Brain pericyte (primary cell): ENCODE results near the gene PPP2R5D.
"Not testable (repeated sequence)": the region's sequence is repeated elsewhere in the genome, so short reads cannot be mapped to it uniquely, and the experiment has no call there.

Source experiments
- DNase-seq: peaks from one replicate; pipeline ENCODE4 v3.0.0-alpha.2; 2012; ENCODE audit warnings: low read depth, low spot score

The PPP2R5D gene

GRCh38 chr6:42984001-42984923, at the start of gene PPP2R5D:
Gene PPP2R5D, plus strand, starts transcription at chr6:42984570. Its CDS starts 108 bp downstream, at chr6:42984678.
- peak; percentile 93 for DNase-seq

DNA sequence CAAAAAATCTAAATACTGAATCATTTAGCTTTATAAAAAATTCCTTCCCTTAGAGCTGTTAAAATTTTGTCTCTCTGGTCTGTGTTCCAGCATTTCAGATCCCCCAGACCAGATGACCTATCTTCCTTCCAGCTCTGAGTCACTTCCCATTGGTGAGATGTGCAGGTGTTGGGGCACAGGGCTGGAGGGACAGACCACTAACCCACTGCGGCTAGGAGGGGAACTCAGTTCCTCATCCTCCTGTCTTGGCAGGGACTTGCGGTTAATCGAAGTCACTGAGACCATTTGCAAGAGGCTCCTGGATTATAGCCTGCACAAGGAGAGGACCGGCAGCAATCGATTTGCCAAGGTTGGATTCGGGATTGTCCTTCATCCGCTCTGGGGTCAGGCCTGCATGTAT, 49.0 kb upstream of the PPP2R5D start:
- DNase-seq = no peak

DNA sequence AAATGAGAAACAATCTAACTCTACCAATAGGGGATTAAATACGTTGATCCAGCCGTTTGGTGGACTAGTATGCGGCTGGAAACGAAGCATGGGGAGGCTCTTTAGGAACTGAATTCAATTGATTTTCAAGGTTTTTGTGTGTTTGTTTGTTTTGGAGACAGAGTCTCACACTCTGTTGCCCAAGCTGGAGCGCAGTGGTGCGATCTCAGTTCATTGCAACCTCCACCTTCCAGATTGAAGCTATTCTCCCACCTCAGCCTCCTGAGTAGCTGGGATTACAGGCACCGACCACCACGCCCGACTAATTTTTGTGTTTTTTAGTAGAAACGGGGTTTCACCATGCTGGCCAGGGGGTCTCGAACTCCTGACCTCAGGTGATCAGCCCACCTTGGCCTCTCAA, 48.0 kb upstream of the PPP2R5D start:
- no peak for DNase-seq

- no peak for DNase-seq
These were observed 46.6 kb upstream of the PPP2R5D start for GRCh38 chr6:42937548-42938427.

DNA sequence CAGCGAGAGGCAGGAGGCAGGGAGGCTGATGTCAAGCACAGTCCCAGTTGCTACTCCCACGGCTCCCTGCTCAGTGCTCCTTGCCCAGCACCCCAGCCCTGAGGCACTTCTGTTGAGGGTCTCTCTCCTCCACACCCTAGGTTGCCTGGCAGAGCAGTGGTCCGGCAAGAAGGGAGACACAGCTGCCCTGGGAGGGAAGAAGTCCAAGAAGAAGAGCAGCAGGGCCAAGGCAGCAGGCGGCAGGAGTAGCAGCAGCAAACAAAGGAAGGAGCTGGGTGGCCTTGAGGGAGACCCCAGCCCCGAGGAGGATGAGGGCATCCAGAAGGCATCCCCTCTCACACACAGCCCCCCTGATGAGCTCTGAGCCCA, 46.0 kb upstream of the PPP2R5D start:
- no peak for DNase-seq

DNA sequence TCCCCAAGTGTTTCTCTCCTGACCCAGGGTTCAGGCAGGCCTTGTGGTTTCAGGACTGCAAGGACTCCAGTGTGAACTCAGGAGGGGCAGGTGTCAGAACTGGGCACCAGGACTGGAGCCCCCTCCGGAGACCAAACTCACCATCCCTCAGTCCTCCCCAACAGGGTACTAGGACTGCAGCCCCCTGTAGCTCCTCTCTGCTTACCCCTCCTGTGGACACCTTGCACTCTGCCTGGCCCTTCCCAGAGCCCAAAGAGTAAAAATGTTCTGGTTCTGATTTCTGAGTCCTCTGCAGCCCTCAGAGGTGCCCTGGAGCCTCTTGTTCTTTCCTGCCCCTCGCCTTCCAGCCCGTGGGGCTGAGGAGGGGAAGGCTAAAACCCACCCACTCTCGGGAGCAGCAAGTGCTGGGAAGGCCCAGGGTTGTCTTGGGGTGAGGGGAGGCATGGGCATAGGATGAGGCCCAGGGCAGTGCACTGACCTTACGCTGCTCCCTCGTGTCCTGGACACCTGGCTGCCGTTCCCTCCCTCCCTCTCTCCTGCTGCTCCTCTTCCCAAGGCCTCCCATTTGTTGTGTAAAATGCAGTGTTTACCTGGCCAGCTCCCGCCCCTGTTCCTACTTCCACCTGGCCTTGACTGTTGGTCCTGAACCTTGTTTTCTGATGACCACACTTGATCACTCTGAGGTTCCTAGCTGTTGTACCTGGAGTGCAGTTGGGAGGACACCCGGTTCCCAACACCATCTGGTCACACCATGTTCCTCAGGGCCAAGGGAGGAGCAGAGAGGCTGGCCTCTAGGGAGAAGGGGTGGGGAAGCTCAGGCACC, 45.2 kb upstream of the PPP2R5D start:
- DNase-seq = no peak

DNA sequence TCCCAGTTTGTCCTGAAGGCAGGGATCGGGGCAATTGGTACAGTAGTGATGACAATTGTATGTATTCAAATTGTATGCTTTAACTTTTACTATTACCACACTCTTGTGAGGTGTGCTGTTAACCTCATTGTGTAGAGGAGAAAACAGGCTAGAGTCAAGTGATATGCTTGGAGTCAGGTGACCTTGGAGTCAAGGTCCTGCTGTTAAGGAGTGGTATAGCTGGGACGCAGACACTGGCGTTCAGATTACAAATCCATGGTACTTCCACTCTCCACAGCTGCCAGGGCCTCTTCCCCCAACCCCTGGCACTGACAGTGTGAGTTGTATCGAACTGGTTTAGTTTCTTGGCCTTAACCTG, 44.6 kb upstream of the PPP2R5D start:
- no peak for DNase-seq

DNA sequence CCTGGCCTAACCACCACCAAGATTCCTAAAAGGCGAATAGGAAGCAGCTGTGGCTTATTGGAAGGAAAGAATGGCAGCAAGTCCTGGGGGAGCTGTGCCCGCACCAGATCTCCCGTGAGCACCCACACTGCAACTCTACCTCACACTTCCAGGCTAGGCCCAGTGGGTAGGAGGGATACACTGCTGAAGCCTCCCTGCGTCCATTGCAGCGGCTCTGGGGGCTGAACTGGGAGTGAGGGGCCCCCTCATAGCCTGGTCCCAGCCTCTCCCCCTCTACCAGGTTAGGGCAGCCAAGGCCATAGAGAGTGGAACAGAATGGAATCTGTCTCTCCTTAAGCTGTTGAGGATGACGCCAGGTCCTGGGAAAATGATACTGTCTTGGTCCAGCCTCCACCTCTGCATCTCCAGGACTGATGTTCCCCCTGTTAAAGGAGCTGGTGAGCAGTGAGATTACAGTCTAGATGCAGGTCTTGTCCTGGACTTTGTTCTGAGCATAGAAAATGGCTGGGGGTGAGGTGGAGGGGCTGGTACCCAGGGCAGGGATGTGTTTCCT, 43.8 kb upstream of the PPP2R5D start:
- DNase-seq = no peak

DNA sequence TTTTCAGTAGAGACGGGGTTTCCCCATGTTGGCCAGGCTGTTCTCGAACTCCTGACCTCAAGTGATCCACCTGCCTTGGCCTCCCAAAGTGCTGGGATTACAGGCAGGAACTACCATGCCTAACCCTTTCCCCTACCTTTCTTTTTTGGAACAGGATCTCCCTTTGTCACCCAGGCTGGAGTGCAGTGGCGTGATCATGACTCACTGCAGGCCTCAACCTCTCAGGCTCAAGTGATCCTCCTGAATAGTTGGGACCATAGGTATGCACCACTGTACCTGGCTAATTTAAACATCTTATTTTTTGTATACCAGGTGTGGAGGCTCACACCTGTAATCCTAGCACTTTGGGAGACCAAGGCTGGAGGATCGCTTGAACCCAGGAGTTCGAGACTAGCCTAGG, 43.0 kb upstream of the PPP2R5D start:
- not testable (repeated sequence) for DNase-seq

DNA sequence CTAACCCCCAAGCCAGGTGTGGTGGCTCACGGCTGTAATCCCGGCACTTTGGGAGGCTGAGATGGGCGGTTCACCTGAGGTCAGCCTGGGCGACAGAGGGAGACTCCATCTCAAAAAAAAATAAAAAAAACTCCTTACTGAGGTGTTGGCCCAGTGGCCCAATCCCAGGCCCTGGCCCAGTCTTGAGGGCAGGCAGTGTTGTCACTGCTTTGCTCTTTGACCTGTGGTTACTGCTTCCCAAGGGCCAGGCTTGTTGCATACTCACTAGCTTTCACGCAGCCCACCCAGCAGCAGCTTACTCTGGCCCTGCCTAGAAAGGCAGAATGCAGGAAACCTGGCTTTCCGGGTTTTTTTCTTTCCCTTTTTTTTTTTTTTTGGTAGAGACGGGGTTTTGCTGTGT, 41.9 kb upstream of the PPP2R5D start:
- no peak for DNase-seq

DNA sequence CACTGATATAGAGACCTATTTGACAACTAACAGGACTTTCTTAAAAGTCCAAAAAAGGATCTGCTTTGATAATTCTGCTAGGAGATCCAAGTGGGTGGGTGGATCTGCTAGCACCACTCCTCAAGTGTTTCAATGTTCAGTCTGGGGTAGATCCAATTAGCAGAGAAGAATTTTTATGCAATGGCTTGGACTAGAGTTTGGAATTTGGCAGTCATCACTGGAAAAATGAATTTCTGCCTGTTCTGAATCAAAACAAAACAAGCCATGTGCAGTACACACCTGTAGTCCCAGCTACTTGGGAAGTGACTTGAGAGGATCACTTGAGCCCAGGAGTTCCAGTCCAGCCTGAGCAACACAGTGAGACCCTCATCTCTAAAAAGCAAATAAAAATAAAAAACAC, 36.4 kb upstream of the PPP2R5D start:
- no peak for DNase-seq

DNA sequence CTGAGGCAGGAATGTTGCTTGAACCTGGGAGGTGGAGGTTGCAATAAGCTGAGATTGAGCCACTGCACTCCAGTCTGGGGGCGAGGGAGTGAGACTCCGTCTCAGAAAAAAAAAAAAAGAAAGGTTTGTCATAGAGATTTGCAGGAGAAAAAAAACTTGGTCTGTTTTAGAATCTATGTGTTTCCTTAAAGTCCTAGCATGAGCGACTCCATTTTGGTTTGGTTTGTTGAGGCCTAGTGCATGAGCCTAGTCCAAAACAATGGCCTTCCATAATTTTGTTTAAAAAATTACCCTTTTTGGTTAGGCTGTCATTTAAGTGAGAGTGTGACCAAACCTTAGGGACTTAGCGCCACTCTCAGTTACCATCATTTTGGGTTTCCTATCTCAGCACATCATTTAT, 32.0 kb upstream of the PPP2R5D start:
- DNase-seq = no peak

DNA sequence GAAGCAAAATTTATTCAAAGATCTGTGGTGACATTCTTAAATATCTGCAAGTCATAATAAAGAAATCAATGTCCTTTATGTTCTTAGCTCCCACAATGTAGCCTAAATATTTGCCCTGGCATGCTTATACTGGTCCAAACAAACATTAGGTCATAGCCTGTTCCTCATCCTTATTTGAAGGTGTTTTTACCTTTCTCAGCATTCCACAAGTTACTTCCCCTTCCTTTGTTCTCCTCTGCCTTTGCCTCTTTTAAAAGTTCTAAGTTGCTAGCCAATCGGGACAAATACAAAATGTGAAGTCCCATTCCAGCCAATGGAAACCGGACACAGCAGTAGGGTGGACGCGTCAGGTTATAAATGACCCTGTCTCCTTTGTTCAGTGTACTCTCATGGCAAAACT, 30.0 kb upstream of the PPP2R5D start:
- DNase-seq = not testable (repeated sequence)

- no peak for DNase-seq
These were observed 26.2 kb upstream of the PPP2R5D start for GRCh38 chr6:42958125-42958524.

- DNase-seq = no peak
These were observed 24.5 kb upstream of the PPP2R5D start for GRCh38 chr6:42959917-42960242.

DNA sequence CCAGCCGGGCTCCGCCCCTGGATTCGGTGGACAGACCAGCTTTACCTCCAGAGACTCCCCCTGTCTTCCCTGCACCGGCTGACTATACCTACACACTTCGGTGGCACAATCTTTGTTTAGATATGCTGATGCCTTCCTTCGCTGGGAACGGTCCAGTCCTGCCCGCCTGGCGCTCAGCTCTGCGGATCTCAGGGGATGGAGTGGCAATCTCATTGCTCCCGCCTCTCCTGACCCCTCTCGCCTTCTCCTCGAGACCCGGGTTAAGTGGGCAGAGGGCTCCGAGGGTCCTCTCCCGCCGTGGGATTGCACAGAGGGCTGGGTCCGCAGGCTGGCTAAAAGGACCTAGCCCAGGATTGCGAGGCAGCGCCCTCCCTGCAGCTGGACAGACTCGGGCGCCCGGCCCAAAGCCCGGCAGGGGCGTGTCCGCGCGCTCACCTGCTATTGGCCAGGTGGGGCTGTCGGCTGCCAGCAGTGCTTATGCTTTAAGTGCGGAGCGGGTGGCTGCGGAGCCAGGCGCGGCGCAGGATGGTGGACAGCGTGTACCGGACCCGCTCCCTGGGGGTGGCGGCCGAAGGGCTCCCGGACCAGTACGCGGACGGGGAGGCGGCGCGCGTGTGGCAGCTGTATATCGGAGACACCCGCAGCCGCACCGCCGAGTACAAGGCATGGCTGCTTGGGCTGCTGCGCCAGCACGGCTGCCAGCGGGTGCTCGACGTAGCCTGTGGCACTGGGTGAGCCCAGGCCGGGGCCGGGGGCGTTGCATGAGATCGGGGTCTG, 23.9 kb upstream of the PPP2R5D start, which contains the start of gene GNMT:
Gene GNMT (plus strand): TSS at position 512 of the 777 bp plus-strand sequence. CDS start 14 bp downstream, at position 526.
- DNase-seq = no peak

DNA sequence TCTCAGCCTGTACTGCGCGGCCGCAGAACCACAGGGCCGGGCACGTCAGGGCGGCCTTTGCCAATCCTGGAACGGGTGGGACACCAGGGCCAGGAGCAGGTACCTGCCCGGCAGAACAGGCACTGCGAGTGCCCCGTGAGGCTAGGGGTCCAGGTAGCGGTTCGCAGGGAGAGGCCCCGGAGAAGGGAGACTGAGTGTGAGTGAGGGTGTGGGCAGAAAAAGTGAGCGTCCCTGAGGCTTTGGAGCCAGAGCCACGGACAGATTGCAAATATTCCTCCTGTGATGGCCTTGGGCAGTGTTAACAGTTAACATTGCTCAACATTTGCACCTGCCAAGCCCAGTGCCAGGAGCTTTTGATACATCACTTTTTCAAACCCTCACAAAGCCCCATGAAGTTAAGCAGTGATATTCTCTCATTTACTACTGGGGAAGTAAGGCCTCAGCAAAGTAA, 23.3 kb upstream of the PPP2R5D start:
- DNase-seq = no peak

DNA sequence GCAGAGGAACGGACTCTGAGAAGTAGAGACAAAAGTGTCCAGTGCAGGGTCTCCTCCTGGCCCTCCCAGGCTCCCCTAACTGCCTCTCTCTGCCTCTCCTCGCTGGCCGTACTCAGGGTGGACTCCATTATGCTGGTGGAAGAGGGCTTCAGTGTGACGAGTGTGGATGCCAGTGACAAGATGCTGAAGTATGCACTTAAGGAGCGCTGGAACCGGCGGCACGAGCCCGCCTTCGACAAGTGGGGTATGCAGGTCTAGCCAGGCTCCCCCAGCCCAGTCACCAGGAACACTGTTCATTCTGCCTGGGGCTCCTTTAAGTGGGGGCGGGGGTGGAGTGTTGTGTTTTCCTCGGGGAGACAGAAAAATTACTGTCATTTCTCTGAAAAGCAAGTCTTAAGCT, 22.3 kb upstream of the PPP2R5D start:
- DNase-seq = no peak

DNA sequence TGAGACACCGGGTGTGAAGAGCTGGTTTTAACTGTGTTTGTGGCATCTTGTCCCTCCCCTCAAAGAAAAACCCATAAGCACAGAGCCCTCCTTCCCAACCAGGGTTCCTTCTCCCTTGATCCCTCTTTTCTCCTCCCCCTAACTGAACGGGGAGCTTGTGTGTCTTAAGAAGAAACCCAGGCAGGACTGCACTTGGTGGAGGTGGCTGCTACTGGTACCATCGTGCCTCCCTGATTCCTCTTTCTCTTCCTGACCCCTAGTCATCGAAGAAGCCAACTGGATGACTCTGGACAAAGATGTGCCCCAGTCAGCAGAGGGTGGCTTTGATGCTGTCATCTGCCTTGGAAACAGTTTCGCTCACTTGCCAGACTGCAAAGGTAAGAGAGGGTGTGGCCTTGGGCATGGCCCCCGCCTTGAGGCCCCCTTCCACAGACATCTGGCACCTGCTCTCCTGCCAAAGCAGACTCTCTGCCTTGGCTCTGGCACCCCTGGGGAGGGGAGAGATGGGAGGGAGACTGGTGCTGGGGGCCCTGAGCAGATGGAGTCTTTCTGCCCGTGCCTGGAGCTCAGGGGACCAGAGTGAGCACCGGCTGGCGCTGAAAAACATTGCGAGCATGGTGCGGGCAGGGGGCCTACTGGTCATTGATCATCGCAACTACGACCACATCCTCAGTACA, 21.7 kb upstream of the PPP2R5D start:
- DNase-seq = no peak
